OCI-M2 (cell line): Measurements from ENCODE around the gene RNF217.
"Not testable (repeated sequence)": the region's sequence is repeated elsewhere in the genome, so short reads cannot be mapped to it uniquely, and the experiment has no call there.

Source experiments
- DNase-seq: peaks from one replicate; lab custom pipeline; 2025; ENCODE audit not compliant: unreplicated experiment; lab: John Stamatoyannopoulos, UW

The RNF217 gene

DNA sequence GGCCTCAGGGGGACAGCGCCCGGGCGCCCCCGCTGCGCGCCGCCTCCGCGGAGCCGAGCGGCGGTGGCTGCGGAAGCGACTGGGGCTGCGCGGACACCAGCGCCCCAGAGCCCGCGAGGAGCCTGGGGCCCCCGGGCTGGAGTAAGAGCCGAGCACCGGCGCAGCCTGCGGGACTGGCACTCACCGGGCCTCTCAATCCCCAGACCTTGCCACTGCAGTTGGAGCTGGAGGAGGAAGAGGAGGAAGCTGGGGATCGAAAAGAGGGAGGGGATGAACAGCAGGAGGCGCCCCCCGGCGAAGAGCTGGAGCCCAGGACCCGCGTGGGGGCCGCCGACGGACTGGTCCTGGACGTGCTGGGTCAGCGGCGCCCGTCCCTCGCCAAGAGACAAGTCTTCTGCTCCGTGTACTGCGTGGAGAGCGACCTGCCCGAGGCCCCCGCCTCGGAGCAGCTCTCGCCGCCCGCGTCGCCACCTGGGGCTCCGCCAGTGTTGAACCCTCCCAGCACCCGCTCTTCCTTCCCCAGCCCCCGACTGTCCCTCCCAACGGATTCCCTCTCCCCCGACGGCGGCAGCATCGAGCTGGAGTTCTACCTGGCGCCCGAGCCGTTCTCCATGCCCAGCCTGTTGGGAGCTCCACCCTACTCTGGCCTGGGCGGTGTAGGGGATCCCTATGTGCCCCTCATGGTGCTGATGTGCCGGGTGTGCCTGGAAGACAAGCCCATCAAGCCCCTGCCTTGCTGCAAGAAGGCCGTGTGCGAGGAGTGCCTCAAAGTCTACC lies 590 bp downstream of the RNF217 start:
- no peak for DNase-seq

DNA sequence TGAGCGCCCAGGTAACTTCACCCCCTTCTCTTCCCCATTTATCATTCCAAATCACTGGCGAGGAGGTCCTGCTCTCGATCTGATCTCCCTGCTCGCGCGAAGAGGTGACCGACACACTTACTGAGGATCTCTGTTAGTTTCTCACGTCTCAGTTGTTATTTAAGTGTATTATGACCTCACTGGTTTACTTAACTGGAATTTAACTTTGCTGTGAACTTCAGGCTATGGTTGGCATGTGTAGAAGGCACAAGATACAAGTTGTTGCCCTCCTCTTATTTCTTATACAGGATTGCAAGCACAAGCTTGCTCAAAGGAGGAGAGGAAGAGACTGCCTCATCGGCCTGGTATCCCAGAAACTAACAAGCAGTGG lies 1.2 kb downstream of the RNF217 start:
- DNase-seq = no peak

DNA sequence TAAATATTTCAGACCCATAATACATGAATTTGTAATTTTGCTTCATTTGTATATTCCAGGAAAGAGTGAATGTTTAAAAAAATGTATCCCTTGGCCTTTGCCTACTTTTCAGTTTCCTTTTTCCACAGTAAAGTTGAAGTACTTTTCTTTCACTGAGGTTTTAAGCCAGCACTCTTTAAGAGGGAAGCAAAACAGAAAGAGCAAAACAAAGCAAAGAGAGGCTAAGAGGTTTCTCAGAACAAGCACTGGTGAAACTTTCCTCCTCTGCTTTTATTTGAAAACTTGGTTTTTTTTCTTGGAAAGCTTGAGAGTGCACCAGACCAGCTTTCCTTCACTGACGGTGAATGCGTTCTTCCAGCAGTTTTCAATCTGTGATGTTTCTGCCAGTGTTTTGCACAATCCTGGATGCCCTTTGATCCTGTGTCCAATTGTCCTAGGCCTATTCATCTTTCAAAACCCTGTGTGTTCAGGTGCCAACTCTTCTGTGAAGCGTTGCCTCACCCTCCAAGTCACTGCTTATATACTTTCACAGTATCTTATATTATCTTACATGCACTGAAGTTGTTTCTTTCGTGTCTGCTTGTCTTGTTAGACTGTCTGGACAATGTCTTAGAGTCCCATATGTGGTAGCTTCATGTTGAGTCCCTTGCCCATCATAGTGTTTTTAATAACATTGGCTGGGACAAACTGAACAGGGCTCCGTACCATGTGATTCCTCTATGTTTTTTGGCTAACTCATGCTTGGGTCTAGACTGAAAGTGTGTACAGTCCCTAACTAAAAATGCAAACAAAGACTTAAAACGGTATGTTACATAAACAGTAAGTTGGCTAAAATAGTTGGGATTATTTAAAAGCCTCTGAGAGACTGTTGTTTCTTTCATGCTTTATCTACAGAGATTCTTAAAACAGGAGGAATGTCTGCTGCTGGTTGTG lies 1.9 kb downstream of the RNF217 start:
- DNase-seq = no peak

DNA sequence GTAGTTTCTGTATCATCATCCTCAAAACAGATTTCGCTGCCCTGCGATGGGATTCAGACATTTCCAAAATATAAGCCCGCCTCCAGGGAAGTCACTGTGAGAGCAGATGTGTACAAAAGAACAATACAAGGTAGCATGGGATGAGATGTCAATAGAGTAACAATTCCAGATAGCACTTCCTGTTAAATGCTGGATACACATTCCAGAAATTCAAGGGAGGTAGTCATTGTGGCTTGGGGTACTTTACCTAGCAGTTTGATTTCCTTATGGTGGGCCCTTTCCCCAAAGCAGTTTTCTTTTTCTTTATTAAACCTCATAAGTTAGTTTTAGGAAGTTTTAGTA lies 2.5 kb downstream of the RNF217 start:
- DNase-seq = no peak

DNA sequence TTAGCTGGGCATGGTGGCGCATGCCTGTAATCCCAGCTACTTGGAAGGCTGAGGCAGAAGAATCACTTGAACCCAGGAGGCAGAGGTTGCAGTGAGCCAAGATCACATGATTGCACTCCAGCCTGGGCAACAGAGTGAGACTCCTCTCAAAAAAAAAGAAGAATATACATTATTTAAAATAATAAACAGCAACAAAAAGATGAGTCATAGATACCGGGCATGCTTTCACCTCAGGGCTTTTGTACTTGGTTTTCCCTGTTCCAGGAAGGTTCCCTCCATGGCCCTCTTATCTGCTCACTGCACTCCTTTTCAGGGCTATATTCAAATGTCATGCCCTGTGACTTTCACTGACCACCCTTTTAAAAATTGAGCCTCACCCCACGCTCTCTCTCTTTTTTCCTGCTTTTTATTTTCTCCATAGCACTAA lies 3.2 kb downstream of the RNF217 start:
- not testable (repeated sequence) for DNase-seq

DNA sequence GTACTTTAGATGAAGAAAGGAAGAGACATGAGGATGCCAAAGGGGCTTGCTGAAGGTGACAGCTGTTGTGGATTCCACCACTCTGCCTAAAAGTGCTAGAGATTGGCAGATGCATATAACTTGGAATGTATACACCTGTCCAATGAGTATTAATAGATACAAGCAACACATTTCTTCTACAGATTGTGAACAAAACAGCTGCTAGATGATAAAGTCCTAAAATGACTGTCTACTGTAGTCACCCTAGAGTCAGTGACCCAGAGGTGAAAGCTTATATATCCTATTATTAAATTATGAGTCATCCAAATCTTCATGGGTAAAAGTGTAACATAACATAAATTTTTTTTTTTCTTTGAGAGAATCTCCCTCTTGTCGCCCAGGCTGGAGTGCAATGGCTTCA lies 5.2 kb downstream of the RNF217 start:
- no peak for DNase-seq

DNA sequence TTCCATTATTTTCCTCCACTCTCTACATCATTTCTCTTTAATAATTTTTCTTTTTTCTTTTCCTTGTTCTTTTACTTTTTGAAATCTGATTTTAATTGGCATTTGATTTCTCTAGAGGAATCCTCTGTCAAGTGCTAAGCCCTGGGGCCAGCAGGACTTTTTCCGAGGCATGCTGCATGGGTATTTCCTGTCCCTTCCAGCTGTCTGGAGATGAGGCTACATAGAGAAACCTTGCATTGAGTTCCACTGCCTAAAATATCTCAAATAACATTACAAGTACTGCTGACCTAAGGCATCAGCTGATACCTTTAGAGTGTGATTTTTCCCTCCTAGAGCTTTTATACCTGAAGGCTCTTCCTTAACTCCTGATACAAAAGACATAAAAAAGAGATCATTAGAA lies 6.2 kb downstream of the RNF217 start:
- no peak for DNase-seq

DNA sequence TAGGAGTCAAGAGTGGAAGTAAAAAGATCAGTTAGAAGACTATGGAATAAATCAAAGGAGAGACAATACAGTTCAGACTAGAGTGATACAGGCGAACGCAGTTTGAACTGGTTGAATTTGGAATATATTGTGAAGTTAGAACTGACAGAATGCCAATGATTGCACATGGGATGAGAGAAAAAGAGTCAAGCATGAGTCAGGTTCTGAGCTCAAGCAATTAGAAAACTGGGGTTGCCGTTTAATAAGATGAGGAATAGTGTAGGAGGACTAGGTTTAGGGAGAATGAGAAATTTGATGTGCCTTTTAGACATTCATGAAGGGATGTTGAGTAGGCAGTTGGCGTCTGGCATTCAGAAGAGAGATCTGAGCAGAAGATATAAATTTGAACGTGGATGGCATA lies 8.0 kb downstream of the RNF217 start:
- DNase-seq = no peak

DNA sequence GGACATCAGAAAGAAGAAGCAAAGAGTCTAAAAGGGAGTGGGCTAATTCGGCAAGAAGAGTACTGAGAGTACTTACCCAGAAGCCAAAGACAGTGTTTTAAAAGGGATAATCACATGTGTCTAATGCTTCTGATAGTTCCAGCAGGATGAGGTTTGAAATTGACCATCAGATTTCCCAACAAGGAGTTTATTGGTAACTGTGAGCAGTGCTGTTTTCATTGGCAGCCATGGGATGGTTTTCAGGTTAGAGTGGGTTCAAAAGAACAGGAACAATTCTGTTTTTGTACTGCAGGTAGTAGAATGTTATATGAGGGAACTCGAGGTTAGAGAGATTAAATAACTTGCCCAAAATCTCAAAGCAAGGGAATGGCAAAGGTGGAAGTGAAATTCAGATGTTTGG lies 8.5 kb downstream of the RNF217 start:
- no peak for DNase-seq

DNA sequence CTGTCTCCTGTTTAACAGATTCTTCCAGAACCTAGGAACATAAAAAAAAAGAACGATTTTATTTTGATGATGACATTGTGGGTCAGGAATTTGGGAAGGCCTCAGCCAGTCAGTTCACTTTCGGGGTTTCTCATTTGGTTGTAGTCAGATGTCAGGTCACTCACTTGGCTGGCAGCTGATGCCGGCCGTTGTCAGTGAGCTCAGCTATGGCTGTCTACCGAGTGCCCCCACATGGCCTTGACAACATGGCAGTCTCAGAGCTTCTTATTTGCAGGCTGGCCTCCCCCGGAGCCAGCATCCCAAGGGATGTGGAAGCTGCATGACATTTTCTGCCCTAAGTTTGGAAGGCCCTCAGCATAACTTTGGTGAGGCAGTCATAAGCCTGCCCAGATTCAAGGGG lies 11.5 kb downstream of the RNF217 start:
- no peak for DNase-seq

DNA sequence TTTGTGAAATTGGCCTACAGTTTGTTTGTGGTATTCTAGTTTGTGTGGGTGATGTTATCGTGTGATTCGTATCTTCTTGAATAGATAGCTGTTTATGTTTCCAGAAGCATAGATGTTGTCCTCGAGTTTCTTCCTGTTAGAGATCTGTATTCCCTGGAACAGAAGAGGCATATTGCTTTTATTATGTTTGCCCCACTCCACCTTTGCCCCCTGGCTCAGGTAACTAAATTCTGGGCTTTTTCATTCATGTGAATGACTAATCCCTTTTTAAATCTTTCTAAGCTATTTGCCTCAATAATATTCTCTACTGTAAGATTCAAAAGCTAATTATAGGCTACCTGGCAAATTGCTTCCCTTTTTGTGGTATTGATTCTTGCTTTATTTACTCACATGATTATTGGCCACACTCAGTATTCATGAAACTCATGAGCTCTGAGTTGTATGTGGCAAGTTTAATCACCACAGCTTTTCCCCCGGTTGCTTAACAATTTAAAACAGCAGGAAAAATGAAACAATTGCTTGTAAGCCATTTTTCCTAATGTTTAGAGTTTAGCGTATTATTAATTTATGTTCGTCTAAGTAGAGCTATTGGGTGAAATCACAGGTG lies 12.6 kb downstream of the RNF217 start:
- DNase-seq = no peak

DNA sequence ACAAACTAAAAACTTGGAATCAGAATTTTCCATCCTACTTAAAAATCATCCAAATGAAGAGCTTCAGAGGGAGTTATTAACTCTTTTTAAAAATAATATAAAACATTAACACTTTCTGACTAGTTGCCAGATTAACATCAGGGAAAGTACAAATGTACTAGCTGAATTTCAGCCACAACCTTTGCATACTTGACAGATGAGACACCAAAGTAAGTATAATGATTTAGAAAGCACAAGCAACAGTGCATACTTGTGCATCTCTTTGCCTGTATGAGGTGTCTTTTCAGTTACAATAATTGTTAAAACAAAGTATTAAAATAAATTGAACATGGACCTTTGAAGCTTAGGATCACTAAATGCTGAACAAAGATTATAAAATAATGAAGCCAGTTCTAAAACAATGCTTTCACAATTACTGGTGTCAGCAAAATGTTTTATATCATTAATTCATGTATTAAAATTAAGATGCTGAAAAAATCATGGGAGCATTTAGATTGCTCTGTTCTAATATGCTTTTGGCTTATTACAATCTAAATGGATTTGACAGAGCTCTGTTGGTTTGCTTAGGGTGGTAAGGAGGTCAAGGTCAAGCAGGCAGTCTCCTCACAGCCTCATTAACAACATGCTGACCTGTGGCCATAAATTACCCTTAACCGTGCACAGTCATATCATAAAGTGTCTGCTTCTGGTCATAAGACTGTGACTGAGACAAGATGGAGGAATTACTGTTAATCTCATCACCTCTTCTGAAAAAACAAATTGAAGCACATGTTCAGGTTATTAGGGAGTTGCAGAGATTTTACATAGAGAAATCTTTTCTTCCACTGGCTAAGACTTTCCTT lies 15.1 kb downstream of the RNF217 start:
- no peak for DNase-seq

DNA sequence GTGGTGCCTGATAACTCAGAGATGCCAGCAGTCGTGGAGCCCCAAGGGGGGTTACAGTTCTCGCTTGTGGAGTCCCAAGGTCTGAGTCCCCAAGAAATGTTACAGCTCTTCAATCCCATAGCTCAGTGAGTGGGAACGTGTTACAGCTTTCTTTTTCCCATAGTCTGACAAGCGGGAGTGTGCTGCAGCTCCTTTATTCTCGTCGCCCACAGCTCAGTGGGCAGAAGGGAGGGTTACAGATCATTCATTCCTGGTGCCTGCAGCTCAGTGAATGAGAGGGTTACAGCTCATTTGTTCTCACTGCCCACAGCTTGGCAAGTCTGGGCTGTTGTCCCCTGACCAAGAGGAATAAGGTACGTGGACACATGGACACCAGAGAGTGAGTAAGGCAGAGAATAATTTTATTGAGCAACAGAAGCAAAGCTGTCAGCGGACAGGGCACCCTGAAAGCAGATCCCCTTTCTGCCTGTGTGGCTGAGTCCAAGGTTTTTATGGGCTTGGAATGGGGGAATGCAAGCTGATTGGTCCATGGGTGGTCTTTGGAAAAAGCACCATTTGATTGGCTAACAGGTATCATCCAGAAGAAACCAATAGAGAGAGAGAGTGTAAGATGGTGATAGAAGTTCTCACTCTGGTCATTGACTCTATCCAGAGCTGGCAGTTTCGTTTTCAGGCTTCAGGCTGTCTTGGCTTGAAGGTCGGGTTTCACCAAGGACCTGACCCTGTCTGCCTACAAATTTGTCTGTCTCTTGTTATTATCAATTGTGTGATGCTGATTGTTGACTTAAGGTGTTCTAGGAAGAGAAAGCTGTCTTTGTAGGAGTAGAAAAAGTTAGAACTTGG lies 16.4 kb downstream of the RNF217 start:
- no peak for DNase-seq

DNA sequence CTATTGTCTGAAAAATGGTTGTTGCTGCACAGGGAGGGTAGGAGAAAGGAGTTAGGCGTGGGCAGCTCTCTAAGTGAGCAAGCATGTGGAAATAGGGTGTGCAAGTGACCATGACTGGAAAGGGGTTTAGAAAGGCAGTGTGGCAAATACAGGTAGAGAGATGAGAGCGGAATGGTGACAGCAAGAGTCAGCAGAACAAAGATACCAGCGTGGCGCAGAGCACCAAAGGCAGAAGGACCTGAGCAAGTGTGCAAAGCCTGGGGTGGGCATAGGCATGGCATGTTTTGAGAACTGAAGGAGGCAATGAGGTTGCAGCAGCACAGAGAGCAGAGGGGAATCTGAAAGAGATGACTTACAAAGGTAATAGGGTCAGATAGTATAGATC lies 17.0 kb downstream of the RNF217 start:
- no peak for DNase-seq

DNA sequence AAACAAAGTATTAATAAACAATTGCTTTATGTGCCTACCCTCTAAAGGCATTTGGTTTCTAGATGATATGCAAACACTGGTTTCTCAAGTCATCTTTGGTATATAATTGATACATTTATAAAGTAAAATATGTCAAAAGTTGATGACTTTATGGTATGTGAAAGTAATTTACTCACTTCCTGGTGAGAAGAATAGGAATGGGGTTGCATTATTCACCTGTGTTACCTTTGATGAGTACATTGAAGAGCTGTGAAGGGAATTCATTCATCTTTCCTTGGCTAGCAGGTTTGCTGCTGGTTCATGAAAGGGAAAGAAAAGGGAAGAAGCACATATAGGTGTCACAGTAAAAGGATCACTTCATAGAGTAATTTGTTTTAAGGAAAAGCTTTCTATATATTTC lies 20.4 kb downstream of the RNF217 start:
- DNase-seq = no peak

DNA sequence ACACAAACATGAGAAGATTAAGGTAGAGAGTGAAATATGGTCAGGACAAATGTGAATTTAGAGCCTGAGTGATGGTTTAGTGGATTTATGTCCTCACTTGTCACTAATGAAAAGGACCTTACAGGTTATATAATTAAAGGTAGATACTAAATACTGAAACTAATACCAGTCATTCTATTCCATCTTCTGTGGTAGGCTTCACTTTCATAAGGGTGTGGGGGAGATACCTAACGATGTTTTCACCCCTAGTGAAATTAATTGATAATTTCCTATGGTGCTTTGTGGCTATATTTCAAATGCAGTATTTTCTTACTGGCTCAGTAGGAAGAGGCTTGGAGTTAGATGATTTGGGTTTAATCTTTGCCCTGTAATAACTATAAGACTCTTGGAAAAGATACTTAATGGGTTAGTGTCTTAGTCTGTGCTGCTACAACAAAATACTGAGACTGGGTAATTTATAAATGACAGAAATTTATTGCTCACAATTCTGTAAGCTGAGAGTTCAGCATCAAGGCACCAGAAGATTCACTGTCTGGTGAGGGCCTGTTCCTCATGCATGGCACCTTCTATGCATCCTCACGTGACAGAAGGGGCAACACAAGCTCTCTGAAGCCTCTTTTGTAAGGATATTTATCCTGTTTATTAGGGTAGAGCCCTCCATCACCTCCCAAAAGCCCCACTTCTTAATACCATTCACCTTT lies 21.3 kb downstream of the RNF217 start:
- no peak for DNase-seq

DNA sequence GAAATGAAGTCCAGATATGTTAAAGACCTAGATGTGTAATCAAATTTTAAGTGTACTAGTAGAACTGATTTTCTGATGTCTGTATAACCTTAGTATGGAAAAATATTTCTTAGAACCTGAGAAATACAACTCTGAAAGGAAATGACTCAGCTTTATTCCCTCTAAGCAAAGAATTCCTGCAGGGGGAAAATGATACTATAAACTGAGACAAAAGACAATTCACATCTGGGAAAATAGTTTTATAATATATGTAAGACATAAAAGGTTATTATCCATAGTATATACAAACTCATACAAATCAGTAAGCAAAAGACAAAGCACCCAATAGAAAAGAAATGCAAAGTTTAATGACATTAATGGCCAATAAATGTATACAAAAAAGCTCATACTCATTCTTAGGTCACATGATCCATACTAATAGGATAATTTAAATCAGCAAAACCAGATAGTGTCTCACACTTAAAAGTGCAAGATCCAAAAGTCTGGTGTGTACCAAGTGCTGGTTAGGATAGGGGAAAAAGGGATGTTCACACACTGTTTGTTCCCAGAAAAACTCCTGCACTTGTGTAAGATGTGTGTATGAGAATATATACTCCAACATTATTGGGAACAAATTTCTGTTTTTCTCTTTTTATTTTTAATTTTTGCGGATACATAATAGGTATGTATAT lies 22.6 kb downstream of the RNF217 start:
- DNase-seq = no peak

DNA sequence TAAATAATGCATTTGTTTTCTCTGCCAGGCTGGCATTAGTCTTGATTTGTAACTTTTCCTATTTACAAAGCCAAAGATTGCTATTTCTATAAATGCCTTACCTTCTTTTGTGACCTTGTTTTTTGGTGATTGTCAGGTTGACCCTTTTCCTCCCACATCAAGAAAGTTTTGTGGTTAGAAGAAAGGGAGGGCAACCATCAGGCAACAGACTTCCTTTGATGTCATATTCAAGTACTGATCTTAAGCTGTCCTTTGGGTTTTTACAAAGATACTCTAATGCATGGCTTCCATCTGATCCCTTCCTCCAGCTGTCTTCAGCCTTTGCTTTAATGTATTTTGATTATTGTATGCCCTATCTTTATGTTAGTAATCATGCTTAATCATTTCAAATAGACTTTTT lies 23.9 kb downstream of the RNF217 start:
- DNase-seq = no peak

DNA sequence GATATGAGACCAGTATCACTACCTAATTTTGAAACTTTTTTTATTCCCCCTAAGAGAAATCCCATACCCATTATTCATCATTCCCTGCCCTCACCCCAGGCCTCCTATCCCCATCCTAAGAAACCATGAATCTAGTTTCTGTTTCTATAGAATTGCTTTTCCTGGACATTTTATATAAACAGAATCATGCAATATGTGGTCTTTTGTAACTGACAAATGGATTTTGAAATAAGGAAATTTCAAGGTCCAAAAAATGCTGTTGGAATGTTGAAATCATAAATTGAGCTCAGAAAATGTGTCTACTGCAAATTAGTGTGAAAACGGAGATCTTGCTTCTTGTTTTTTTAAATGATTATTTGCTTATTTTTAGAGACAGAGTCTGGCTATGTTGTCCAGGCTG lies 25.1 kb downstream of the RNF217 start:
- no peak for DNase-seq
